HG03432 (cell line): Measurements from ENCODE around the gene MACROD2.

ENCODE experiments used
- ATAC-seq: cut with Tn5 transposase; IDR thresholded peaks from one replicate; pipeline ENCODE4 v1.9.1; 2021; ENCODE audit warnings: mild to moderate bottlenecking, moderate library complexity; ENCODE audit not compliant: unreplicated experiment

The MACROD2 gene

GRCh38 chr20:15287329-15287728 is 1292.0 kb downstream of the MACROD2 start:
- ATAC-seq = no peak

- ATAC-seq = no peak
These were observed 1292.8 kb downstream of the MACROD2 start for GRCh38 chr20:15288106-15288505.

GRCh38 chr20:15289337-15289736 is 1294.0 kb downstream of the MACROD2 start:
- ATAC-seq = no peak

- no peak for ATAC-seq
These were observed 1297.1 kb downstream of the MACROD2 start for GRCh38 chr20:15292405-15292804.

- no peak for ATAC-seq
These were observed 1301.1 kb downstream of the MACROD2 start for GRCh38 chr20:15296422-15296821.

GRCh38 chr20:15297059-15297875 is 1302.0 kb downstream of the MACROD2 start:
- ATAC-seq = no peak

GRCh38 chr20:15302075-15302474 is 1306.8 kb downstream of the MACROD2 start:
- ATAC-seq = no peak

- no peak for ATAC-seq
These were observed 1315.0 kb downstream of the MACROD2 start for GRCh38 chr20:15310361-15310760.

GRCh38 chr20:15316556-15316955 is 1321.2 kb downstream of the MACROD2 start:
- no peak for ATAC-seq

- peak; percentile 89 for ATAC-seq
These were observed 1322.4 kb downstream of the MACROD2 start for GRCh38 chr20:15317546-15318232.

GRCh38 chr20:15318682-15319081 is 1323.4 kb downstream of the MACROD2 start:
- peak; percentile 42 for ATAC-seq

GRCh38 chr20:15319439-15319838 is 1324.1 kb downstream of the MACROD2 start:
- no peak for ATAC-seq

GRCh38 chr20:15320941-15321340 is 1325.6 kb downstream of the MACROD2 start:
- no peak for ATAC-seq

- ATAC-seq = no peak
These were observed 1331.8 kb downstream of the MACROD2 start for GRCh38 chr20:15327123-15327522.

GRCh38 chr20:15328084-15328483 is 1332.8 kb downstream of the MACROD2 start:
- no peak for ATAC-seq

- peak; percentile 79 for ATAC-seq
These were observed 1337.4 kb downstream of the MACROD2 start for GRCh38 chr20:15332711-15333160.

- ATAC-seq = peak; percentile 47
These were observed 1337.9 kb downstream of the MACROD2 start for GRCh38 chr20:15333170-15333569.

GRCh38 chr20:15336011-15336410 is 1340.7 kb downstream of the MACROD2 start:
- no peak for ATAC-seq

- no peak for ATAC-seq
These were observed 1341.2 kb downstream of the MACROD2 start for GRCh38 chr20:15336536-15336935.

- ATAC-seq = no peak
These were observed 1343.9 kb downstream of the MACROD2 start for GRCh38 chr20:15339264-15339663.

GRCh38 chr20:15342991-15343523 is 1347.7 kb downstream of the MACROD2 start:
- ATAC-seq = no peak

GRCh38 chr20:15345287-15345686 is 1350.0 kb downstream of the MACROD2 start:
- ATAC-seq = no peak
